ACHN (cell line): ENCODE results near the gene MGRN1.

Experiments used
- DNase-seq: peaks from one replicate; pipeline ENCODE4 v3.0.0-alpha.2; 2015
- in situ Hi-C: cut with HindIII; loops from 2 replicates; pipeline ENCODE4 v1.10.0; 2017; ENCODE audit warnings: low sequenced_read_pairs, low pct_ligation_motif_present, low pct_unique_long_range_greater_than_20kb

Gene MGRN1

DNA sequence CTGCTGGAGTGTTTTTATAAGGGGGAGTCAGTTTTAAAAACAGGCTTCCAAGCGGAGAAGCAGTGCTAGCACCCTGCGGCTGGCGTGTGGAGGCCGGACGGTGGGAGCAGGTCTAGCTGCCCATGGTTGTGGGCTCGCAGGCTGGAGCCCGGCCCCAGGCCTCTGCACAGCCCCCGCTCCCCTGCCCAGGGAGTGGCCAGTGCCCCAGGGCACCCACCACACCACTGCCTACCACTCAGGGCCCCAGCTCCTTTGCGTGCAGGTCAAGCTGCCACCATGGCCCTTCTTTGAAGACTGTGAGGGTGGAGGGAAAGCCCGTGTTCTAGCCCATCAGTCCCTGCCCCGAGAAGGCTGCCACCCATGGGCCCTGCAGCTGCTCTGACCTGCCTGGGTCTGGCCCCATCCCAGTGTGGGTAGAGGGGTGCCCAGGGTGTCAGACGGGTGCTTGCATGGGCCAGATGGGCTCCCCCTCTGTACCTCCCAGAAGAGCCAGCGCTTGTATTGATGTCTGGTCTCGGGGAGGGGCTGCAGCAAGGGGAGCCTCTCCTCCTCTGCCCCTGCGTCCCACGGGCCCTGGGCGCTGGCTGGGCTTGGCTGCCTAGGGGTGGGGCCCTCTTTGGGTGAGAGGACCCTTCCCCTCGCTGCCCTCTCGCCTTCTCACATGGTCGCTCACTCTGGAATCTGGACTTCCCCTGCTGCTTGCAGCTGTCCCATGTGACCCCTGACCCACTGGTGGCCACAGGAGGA, 67.2 kb downstream of the MGRN1 start:
- in situ Hi-C loops: no loop called here
- DNase-seq: no peak

- no peak for DNase-seq
- in situ Hi-C loops: no loop called here
Measured at GRCh38 chr16:4692460-4693295, 68.1 kb downstream of the MGRN1 start.

- in situ Hi-C loops: no loop called here
- peak; percentile 98 for DNase-seq
Measured at GRCh38 chr16:4693296-4693955, 68.8 kb downstream of the MGRN1 start, which contains the start of gene NUDT16L1. TSS of gene NUDT16L1 (plus strand) at chr16:4693562. CDS start at chr16:4693727, 165 bp downstream.

GRCh38 chr16:4693956-4694641, 69.5 kb downstream of the MGRN1 start:
- in situ Hi-C loops: no loop called here
- peak; percentile 38 for DNase-seq

DNA sequence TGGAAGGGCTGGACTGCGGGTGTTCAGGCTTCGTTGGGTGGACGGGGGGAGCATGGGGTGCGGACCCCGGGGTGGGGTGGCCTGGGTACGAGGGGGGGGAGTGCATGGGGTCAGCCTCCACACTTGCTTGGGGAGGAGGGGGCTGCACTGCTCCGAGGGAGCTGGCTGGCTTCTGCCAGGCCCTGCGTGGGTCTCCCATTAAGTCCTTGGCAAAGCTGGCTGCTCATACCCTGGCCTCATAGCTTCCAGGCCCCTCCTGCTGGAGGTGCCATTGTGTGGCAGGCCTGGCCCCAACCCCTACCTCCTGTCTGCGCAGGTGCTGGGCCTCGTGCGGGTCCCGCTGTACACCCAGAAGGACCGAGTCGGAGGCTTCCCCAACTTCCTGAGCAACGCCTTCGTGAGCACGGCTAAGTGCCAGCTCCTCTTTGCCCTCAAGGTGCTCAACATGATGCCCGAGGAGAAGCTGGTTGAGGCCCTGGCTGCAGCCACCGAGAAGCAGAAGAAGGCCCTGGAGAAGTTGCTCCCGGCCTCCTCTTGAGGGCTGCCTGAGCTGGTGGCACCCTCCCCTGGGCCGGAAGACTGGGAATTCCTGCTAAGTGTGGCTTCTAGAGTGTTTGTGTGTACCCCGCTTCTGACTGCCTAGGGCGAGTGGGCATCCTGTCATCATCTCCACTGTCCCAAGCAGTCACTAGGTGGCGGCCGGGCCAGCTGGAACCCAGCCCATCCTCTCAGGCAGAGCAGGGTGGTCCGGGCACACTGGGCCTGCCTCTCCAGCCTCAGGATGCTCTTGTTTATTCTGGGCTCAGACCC, 70.2 kb downstream of the MGRN1 start:
- in situ Hi-C loops: no loop called here
- DNase-seq: no peak

- DNase-seq: no peak
- in situ Hi-C loops: no loop called here
Measured at GRCh38 chr16:4695473-4696171, 71.0 kb downstream of the MGRN1 start.

DNA sequence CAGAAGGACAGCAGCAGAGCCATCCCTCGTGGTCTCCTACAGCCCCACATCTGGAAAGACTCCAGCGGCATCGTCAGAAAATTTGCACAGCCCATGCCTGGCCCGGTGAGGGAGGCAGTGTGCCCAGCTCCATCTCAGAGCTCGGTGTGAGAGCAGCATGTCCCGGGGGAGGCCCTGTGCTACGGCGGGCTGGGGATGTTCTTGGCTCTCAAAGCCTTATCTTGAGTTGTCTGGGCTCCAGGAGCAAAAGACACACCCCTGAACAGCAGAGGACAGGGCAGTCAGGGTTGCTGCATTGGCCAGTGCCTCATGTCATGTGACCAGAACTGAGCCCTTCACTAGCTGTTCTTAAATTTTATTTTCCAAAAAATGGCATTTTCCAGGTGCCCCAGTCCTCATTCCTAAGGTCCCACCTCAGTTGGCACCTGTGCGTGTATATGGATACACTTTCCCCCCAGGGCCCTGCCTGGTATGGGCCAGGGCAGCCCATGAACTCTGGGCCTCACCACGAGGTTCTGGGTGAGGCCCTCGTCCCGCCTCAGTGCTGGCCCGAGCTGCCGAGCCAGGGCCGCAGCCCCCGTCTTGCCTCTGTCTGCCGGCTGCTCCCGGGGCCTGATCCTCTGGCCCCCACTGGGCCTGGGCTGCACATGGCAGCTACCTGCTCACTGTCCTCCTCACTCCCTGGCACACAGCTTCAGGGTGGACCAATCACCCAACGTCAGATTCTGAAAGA, 71.7 kb downstream of the MGRN1 start:
- in situ Hi-C loops: no loop called here
- DNase-seq: no peak

GRCh38 chr16:4696905-4697847, 72.5 kb downstream of the MGRN1 start:
- no peak for DNase-seq
- in situ Hi-C loops: no loop called here

- in situ Hi-C loops: no loop called here
- no peak for DNase-seq
Measured at GRCh38 chr16:4697848-4698291, 73.2 kb downstream of the MGRN1 start.

DNA sequence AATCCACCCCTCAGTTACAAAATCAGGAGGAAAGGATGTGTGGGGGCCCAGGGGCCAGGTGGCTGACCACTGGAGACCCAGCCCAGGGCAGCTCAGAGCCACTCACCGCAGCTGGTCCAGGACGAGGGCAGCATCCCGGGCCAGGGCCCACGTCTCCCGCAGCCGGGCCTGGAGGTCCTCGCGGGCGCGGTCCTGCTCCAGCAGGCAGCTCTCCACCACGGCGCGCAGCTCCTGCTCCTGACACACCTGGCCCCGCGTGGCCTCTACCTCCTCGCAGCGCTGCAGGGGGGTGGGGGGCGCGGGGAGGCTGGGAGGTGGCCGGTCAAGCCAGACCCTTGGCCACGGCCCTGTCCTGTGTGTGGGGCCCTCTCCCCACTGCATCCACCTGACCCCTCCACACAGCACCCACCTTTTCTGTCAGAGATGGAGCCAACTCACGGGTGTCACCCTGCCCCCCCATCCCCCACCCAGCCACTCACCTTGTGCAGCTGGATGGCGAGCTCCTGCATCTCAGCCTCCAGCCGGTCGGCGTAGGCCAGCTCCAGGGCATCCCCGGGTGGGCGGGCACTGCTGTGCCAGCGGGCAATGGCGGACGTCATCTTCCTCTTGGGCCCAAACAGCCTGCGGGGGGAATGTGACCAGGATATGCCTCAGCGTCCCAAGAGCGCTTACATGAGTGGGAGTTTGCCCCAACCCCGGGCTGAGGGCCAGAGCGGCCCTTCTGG, 73.9 kb downstream of the MGRN1 start:
- DNase-seq: no peak
- in situ Hi-C loops: no loop called here

DNA sequence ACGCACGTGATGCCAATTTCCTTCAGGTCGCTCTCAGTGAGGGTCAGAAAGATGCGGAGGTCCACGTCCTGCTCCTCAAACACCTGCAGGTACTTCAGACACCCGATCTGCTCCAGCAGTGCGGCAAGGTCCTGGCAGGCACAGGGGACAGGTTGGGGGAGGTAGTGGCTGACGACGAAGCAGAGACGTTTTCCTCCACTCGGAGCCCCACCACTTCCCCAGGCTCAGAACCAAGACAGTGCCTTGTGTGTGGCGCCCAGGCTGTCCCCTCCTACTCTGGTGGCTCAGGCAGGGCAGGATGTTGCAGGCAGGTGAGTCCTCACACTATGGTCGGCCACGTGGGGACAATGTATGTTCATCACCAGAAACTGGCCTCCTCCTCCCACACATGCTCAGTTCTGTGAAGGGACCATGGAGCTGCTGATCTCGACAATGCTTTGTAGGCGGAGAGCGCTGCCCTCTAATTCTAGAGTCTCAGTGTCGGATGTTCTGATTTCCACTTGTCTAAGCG, 74.5 kb downstream of the MGRN1 start:
- DNase-seq: no peak
- in situ Hi-C loops: no loop called here

DNA sequence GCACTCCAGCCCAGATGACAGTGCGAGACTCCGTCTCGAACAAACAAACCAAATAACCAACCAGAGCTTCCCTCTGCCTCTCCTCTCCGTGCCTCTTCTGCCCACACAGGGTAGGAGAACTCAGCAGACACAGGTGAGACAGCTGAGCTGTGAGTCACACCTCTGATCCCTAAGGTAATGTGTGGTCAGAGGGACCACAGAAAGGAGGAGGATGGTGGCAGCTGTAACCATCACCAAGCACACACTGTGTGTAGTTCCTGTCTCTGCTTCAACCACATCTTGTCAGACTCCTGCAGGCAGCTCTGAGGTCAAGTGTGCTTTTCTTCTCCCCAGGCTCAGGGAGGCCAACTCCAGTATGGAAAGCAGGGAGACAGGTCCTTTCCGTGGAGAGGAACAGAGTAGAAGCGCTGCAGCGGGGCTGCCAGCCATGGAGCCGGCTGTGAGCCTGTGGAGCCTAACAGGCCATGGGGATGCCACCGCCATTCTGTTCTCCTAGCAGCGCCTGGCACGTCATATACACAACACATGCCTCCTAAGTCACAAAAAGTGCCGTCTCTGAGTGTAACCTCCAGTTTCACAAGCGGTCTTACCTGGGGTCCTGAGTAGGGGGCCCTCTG, 75.9 kb downstream of the MGRN1 start:
- DNase-seq: no peak
- in situ Hi-C loops: no loop called here

GRCh38 chr16:4700997-4701743, 76.5 kb downstream of the MGRN1 start:
- no peak for DNase-seq
- in situ Hi-C loops: no loop called here
